ENCODE measurements around the gene RFTN1.

Gene RFTN1

GRCh38 chr3:16528581-16528993 lies 15.1 kb upstream of the RFTN1 start:
- DNase-seq = no peak

- DNase-seq = no peak
Observed at GRCh38 chr3:16528106-16528505, 14.6 kb upstream of the RFTN1 start.

- no peak for DNase-seq
Observed at GRCh38 chr3:16524196-16524595, 10.7 kb upstream of the RFTN1 start.

GRCh38 chr3:16523778-16524177 lies 10.3 kb upstream of the RFTN1 start:
- no peak for DNase-seq

GRCh38 chr3:16522834-16523233 lies 9.3 kb upstream of the RFTN1 start:
- no peak for DNase-seq

GRCh38 chr3:16520970-16521881 lies 7.7 kb upstream of the RFTN1 start:
- no peak for DNase-seq

DNA sequence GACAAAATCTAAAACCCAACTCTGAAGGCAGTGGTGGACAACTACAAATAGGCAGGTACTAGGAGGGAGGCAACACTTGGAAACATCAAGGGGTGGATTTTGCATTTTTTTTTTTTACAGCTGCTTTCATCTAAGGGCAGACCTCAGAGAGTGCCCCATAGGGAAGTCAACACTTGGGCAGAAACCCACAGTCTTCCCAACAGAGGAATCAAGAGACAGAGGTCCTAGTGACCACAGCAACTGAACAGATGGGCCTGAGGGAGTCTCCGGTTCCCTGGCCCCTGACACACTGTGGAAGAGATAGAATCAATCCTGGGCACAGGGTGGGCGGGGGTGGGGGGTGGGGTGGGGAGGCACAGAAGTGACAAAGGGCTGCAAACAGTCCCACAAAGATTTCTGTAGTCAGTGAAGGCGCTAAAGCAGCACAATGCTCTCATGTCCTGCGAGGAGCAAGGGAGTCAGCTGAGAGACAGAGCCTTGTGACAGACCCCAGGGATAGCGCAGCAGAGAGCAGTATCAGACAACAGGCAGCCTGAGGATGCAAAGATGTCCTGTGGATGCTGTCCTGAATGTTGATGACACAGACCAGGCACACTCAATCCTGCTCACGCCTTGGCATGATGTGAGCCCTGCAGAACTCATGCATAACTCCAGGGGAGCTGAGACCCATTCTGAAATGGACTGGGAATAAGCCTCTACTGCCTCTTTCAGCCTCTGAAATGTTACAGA lies 6.9 kb upstream of the RFTN1 start:
- DNase-seq = no peak

- no peak for DNase-seq
Observed at GRCh38 chr3:16516695-16517481, 3.4 kb upstream of the RFTN1 start.

GRCh38 chr3:16515885-16516420 lies 2.5 kb upstream of the RFTN1 start:
- DNase-seq = no peak

DNA sequence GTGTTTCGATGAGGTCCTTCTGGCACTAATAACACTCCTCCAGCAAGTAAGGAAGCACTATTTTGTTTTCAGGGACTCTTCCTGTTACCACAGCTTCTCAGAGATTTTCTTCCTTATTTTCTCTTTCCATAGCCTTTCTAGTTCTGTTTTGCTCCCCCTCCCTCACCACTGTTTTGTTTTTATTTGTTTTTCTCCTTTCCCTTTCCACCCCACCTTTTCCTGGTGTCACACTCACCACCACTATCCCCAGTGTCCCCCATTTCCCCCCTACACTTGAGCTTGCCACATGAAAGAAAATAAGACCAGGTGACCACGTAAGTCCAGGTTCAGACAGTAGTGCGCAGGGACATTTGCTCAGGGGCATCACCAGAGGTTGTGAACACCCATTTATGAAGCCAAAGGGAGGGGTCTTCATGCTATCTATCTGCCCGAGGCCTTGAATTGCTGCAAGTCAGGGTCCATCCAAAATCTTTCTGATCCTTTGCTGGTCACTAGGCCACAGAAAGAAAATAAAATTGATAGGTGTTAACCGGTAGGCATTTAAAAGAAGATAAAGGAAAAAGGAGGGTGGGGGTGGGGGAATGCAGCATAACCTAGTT lies 1.4 kb upstream of the RFTN1 start:
- no peak for DNase-seq

DNA sequence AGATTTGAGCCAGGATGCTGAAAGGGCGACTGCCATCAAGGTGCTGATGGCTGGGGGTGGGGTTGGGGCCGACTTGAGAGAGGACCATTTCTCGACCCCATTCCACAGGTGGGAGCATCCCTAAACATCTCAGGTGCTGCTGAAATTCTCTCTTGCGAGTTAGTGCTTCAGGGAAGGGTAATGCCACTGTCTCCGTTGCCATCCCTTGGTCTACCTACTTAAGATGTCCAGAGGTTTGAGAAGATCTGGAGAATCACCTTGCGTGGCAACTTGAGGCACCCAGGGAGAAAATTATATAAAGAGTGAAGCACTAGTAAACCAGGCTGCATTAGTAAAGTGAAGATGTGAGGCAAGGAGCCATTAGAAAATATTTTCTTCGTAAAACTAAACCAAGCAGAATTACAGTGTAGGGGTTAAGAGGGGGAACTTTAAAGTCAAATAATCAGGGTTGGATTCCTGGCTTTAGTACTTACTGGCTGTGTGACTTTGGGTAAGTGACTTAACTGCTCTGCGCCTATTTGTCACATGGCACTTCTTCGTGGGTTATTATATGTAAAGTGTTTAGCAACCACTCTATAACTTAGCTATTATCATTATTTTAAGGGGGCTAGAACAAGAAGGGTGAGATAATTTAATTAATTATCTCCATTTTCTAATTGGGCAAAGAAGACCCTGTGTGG lies 662 bp upstream of the RFTN1 start:
- DNase-seq = no peak

- peak; percentile 51 for DNase-seq
Observed at GRCh38 chr3:16512435-16513140, 911 bp downstream of the RFTN1 start.

- peak; percentile 78 for DNase-seq
Observed at GRCh38 chr3:16511681-16512434, 1.6 kb downstream of the RFTN1 start.

DNA sequence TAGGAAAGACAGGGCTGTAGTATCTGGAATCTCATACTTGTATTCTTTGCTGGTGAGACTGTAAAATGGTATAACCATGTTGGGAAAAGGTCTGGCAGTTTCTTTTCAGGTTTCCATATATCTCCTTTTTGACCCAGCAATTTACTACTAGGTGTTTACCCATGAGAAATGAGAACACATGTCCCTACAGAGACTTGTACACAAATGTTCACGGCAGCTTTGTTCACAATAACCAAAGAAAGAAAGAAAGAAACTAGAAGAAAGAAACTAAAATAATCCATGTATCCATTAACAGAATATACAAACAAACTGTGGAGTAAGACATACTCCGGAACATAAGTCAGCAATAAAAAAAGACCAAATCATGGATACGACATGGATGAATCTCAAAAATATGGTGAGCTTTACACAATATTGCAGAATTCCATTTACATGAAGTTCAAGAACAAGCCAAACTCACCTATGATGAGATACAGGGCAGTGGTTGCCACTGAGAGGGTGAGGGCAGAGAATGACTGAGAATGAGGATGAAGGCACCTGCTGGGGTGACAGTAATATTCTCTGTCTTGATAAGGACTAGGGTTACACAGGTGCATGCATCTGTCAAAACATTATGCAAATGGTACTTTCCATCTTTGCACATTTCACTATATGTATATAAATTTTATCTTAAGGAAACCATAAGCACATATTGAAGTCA lies 2.7 kb downstream of the RFTN1 start:
- DNase-seq = no peak

DNA sequence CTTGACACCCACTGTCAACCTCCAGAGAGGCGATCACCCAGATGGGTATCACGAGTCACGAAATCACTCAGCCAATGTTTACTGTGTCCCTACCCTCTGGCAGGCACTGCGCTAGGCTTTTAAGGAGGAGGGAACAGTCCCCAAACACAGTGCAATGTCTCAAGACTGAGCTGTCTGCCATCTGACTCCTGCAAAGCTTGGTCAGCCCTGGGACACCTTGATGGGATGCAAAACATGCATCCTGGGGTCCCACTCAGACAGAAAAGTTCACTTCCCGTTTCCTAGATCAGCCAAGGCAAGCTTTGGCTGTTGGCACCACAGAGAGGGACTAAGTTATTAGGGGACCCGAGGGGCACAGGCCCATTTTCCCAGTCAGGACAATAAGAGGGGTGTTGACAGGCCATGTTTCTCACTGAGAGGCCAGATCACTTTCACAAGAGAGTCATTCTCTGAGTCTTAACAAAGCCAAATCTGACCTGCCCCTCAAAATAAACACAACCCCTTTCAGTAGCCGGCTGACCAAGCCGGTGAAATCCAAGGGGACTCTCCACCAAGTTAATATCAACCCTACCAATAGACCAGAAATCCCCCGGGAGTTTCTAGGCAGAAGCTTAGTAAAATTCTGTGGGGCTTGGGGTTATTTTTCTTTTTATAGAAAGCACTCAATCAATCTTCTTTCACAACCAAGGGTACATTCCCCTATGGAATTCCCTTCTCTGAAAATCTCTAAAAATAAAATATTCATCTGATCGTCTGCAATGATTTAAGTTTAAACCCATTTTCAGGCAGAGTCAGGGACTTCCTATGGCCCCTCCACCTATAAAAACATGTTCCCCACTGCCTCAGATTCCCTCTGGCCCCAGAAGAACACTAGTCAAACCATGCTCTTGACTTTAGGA lies 3.5 kb downstream of the RFTN1 start:
- no peak for DNase-seq

GRCh38 chr3:16508591-16508995 lies 4.9 kb downstream of the RFTN1 start:
- no peak for DNase-seq

- no peak for DNase-seq
Observed at GRCh38 chr3:16508243-16508578, 5.3 kb downstream of the RFTN1 start.

DNA sequence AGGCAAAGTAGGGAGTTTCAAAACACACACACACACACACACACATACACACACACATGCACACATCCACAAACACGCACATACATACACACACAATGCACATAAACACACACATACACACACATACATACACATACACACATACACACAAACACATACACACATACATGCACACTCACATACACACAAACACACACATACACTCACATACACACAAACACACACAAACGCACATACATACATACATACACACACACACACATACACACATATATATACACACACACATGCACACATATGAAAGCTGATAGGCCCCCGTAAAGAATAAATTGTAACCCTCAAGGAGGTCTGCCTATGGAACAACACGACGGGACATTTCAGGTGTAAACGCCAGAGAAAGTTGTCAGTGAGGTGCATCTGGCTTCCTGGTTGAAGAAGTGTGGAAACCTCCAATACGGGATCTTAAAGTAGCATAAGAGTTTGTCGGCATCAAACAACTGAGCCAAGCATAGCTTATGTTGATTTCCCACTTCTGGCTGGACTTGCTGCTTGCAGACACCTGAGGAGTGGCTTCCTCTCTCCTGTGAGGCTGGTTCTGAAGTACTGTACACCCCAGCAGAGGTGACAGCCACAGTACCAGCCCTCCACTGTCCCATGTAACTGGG lies 5.8 kb downstream of the RFTN1 start:
- no peak for DNase-seq
